HG03469 (cell line): Measurements from ENCODE around the gene MAGEE1.

Source experiments
- ATAC-seq: cut with Tn5 transposase; IDR thresholded peaks from one replicate; pipeline ENCODE4 v1.9.1; 2021; ENCODE audit warnings: mild to moderate bottlenecking, moderate library complexity, moderate number of reproducible peaks; ENCODE audit not compliant: unreplicated experiment

The MAGEE1 gene, protein sequence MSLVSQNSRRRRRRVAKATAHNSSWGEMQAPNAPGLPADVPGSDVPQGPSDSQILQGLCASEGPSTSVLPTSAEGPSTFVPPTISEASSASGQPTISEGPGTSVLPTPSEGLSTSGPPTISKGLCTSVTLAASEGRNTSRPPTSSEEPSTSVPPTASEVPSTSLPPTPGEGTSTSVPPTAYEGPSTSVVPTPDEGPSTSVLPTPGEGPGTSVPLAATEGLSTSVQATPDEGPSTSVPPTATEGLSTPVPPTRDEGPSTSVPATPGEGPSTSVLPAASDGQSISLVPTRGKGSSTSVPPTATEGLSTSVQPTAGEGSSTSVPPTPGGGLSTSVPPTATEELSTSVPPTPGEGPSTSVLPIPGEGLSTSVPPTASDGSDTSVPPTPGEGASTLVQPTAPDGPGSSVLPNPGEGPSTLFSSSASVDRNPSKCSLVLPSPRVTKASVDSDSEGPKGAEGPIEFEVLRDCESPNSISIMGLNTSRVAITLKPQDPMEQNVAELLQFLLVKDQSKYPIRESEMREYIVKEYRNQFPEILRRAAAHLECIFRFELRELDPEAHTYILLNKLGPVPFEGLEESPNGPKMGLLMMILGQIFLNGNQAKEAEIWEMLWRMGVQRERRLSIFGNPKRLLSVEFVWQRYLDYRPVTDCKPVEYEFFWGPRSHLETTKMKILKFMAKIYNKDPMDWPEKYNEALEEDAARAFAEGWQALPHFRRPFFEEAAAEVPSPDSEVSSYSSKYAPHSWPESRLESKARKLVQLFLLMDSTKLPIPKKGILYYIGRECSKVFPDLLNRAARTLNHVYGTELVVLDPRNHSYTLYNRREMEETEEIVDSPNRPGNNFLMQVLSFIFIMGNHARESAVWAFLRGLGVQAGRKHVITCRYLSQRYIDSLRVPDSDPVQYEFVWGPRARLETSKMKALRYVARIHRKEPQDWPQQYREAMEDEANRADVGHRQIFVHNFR

DNA sequence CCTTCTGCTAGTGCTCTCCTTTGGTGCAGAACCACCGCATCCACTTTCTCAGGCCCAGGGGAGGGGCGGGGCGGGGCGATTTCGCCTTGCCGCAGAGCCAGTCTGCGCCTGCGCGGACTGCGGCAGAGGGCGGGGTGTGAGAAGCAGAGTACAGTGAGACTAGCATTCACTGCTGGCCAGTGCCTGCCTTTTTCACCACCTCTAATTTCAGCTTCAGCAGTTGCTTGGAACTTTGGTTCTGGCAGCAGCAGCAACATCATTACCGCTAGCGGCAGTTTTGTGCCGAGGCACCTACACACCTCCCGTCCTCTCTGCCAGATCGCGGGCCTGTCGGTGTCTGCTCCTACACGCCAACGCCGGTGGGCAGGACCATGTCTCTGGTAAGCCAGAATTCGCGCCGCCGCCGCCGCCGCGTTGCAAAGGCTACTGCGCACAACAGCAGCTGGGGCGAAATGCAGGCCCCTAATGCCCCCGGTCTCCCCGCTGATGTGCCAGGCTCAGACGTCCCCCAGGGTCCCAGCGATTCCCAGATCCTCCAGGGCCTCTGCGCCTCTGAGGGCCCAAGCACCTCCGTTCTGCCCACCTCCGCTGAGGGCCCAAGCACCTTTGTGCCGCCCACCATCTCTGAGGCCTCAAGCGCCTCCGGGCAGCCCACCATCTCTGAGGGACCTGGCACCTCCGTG lies at the start of gene MAGEE1:
Gene MAGEE1, plus strand, starts transcription at position 151 of the 683 bp plus-strand sequence. Its CDS starts 221 bp downstream, at position 372.
- ATAC-seq: peak; percentile 72

DNA sequence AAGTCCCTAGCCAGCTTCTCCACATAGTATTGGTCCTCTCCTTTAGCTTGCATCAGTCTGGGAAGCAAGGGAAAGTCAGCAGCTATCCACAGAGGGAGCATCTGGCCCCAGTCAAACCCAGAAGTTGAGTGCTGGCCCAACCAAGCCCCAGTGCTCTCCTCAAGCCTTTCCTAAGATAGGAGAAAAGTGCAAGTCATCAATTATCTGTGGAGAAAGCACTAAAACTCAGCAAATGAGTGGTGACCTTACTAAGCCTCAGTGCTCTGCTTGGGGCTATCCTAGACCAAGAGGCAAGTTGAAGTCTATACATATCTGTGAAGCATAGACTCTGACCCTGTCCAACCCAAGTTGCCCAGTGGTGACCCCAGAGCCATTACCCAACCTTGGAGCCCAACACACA lies 28.5 kb upstream of the MAGEE1 start:
- ATAC-seq: no peak

DNA sequence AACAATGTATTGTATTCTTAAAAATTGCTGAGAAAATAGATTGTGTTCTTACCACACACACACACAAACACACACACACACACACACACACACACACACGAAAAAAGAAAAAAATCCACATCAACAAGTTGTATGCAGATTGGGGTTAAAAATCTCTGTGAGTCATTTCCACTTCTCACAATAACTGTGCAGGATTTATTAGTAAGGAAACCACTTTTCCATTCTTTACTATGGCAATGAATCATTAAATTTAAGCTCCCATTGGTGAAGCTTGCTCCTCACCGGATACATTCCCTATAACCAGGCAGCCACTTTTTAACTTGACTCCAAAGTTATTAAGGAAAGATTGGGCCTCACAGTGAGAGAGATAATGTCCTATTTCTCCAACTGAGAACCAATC lies 19.7 kb upstream of the MAGEE1 start:
- ATAC-seq: no peak

DNA sequence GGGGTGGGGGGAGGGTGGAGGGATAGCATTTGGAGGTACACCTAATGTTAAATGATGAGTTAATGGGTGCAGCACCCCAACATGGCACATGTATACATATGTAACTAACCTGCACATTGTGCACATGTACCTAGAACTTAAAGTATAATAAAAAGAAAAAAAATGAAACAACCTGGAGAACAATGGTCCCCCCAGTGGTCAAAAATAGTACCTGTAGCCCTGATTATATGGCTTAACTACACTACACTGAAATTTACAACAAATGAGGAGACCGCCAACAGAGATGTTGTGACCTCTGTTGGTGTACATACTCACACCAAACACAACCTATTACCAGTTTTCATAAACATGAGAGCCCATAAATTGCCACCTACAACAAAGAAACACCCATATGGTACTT lies 7.3 kb upstream of the MAGEE1 start:
- no peak for ATAC-seq

DNA sequence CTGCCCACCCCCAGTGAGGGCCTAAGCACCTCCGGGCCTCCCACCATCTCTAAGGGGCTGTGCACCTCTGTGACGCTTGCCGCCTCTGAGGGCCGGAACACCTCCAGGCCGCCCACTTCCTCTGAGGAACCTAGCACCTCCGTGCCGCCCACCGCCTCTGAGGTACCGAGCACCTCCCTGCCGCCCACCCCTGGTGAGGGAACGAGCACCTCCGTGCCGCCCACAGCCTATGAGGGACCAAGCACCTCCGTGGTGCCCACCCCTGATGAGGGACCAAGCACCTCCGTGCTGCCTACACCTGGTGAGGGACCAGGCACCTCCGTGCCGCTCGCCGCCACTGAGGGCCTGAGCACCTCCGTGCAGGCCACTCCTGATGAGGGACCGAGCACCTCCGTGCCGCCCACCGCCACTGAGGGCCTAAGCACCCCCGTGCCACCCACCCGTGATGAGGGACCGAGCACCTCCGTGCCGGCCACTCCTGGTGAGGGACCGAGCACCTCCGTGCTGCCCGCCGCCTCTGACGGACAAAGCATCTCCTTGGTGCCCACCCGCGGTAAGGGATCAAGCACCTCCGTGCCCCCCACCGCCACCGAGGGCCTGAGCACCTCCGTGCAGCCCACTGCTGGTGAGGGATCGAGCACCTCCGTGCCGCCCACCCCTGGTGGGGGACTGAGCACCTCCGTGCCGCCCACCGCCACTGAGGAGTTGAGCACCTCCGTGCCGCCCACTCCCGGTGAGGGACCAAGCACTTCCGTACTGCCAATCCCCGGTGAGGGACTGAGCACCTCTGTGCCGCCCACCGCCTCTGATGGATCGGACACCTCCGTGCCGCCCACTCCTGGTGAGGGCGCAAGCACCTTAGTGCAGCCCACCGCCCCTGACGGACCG lies 977 bp downstream of the MAGEE1 start:
- peak; percentile 29 for ATAC-seq

DNA sequence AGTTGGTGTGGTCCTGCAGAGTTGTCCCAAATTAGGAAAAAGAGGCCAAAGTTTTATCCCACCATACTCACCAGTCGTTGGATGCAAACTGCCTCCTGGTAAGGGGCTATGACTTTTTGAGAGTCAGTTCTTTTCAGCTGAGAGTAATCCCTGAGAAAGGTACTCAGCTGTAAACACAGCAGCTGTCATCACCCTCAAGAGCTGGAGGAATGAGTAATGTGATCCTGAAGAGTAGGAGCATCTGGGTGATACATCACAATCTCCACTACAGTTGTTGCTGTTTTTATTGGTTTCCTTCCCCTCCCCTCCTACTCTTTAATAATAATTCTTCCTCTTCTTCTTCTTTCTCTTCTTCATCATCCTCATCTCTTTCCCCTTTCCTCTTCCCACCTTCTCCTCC lies 5.7 kb downstream of the MAGEE1 start:
- no peak for ATAC-seq

DNA sequence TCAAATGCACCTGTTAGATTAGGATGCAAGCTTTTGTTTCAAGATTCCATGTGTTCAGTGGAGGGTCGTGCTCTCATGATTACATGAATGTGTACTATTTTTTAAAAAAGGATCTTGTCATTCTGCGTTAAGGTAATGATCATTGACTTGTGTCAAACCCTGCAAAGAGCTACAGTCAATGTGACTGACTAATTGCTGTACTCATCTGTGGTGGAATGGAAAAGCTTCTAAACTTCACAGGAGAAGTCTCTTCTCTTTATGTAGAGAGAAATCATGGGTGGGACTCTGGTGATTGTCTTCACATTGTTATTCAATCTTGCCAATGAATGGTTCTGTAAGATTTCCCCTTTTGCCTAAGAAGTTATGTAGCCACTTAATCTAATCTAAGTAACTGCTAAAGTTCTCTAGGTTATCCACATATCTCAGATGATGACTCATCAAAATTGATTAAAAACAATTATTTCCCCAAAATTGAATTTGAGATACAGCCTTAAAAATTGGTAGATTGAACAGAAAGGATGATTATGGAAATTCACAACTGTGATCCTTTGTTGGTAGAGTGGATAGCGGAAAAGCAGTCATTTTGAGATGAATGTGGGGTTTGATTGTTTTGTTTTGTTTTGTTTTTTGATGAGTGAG lies 6.7 kb downstream of the MAGEE1 start:
- ATAC-seq: no peak

DNA sequence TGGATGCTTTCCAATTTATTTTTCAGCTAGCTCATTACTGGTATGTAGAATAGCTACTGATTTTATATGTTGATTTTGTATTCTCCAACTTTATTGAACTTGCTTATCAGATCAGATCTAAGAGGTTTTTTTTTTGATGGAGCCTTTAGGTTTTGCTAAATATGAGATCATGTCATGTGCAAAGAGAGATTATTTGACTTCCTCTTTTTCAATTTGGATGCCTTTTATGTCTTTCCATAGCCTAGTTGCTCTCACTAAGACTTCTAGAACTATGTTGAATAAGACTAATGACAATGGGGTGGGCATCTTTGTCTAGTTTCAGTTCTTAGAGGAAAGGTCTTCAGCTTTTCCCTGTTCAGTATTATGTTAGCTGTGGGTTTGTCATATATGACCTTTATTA lies 11.7 kb downstream of the MAGEE1 start:
- ATAC-seq: no peak

DNA sequence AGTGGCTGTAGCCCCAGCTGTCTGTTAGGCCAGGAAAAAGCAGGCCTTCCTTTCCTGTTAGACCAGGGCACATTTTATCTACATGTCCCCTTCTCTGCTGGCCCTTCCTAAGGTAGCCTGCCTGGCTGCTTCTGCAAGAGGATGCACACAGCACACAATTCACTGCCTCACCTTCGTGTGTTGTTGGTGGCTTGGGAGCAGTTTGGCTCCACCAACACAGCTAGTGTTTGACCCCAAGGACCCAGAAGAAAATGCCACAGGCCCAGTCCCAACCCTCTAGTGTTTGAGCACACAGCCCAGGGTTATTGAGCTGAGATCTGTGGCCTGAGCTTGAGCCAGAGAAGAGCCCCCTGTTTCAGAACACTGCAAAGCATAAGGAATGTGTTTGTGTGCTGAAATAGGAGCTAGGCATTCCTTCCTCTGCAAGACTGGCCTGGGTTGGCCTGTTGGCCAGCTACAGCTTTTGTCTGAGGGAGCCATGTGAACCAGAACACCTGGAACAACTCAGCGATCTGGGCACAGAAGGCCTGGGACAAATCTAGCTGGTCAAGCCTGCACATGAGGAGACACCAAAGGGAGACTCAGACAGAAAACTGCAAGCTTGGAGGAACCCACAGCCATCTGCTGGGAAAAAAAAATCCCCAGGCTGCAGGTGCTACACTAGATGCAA lies 26.4 kb downstream of the MAGEE1 start:
- ATAC-seq: no peak

DNA sequence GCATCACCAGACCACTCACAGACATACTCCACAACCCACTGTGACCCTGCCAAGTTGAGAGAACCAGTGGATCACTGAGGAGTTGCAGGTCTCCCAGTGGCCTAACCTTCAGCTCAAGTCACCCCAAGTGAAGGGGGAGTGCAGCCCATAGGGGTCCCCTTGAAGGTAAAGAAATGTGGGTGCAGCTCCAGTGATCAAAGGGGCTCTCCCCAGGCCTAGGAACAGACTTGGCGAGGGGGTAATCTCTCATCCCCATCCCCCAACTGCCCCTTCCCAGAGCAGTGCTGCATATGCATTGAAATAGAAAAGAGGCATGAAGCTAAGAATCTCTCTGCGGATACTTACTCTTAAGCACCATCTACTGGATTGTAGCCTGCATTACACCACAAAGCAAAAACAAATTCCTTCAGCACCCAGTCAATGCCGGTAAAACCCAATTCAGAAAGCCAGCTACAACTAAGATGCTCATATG lies 27.0 kb downstream of the MAGEE1 start:
- no peak for ATAC-seq

DNA sequence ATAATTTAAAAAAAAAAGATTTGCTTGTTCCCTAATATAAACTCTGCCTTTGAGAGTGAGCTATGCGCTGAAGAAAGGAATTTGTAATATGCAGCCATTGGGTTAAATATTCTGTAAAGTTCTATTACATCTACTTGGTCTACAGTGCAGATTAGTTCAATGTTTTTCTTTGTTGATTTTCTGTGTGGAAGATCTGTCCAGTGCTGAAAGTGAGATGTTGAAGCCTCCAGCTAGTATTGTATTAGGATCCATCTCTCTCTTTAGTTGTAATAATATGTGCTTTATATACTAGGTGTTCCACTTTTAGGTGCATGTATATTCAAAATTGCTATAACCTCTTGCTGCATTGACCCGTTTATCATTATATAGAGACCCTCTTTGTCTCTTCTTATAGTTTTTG lies 49.8 kb downstream of the MAGEE1 start:
- no peak for ATAC-seq
